ENCODE results near the gene HOXA3. TPM values are rescaled to one million over a fixed set of nuclear protein-coding genes. Genes with fewer than 3 reads are reported as not detected.

The HOXA3 gene
- not detected in 2 replicates for total RNA-seq (2014; rRNA removed; shearing (Covaris generic))
- 0.12 and 0.26 TPM in 2 replicates for polyA plus RNA-seq (2015; cell fraction: cytosol; rRNA removed)
- polyA plus RNA-seq (2015; cell fraction: nucleus; rRNA removed) = 0.39 and 0.65 TPM in 2 replicates

DNA sequence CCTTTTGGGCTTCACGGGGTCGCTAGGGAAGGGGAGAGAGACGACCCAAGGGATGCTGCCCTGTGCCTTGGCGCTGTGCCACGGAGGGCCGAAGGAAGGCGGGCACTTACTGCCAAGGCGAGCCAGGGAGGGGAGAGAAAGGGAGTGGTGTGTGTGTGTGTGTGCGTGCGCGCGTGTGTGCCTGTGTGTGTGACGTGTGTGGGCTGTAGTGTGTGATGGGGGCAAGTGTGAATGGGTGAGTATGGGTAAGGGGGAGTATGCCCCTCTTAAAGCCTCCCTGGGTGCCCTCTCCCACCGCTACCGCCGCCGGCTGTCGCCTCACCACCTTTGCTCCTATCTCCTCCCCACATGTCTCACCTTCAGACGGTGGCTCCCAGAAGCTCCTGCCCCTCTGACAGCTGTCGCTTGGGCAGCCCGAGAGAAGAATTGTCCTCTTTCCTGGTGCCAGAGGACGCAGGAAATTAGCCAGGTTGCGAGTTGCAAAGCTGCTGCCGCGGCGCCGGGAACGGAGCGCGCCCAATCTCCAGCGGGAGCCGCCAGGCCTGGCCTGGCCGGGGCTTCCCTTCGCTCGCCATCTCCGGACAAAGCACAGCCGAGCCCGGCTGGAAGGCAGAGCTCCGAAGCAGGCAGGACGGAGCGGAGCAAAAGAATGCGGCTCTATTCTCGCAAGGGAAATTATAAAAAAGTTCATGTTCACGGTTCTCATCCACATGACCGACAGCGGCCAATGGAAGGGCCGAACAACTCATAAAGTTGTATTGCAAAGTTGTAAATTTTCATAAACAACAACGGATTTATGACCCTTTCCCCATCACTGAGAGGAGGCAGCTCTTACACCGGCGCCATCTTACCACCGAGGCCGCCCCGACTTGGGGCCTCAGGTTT, at the start of gene HOXA3:
Gene HOXA3, minus strand, starts transcription at position 653 of the 885 bp plus-strand sequence. CDS start 41,943 bp downstream, outside the sequence.
- DNase-seq (ENCODE audit: low read depth) = no peak

DNA sequence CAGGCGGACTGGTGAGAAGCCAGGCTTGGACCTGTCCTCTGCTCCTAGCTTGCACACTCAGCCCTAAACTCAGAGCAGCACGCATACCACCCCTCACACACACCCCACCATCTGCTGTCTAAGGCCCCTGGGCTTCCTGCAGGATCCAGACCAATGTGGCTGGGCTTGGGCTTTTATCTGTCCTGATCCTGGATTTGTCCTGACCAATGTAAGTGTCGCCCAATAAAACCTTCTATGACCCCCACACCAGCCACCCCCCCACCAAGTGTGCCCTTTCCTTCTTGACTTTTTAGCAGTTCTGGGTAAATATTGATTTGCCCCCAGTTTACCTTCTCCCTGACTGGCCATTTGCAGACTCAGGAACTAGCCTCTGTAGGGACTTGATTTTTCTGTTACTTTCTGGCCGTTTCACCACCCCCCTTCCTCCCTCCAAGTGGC, 49.2 kb upstream of the HOXA3 start:
- DNase-seq (ENCODE audit: low read depth) = no peak

DNA sequence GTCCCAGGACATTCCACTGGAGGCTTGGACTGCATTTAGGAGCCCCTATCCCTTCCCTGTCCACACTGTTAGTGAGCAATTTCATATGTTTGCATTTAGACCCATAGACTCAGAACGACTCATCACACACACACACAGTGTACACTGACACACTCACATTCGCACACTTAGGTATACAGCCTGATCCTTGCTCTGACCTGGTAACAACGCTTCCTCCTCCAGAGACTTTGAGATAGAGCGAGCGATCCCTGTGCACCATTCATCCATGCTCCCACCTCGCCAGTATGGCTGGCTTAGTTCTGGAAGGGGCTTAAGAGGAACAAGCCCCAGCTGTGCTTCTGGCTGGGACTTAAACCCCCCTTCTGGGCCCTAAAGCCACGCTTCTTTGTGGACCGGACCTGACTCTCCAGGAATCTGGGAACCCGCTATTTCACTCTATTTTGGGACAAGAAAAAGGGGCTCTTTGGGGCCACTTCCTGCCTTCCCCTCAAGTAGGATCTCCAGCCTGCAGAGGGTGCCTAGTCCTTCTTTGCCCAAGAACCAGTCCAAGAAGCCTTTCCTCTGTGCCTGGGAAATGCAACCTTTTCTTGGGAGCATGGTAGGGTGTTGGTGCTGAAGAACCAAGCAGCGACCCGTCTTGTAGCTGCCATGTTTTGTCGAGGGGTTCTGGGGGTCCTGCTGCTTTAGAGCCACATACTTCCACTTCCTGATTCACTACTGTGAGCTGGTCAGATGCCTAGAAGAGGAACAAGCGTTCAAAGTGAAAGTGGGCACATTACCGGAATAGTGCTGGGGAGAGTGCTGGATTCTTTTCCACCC, 48.6 kb upstream of the HOXA3 start:
- no peak for DNase-seq (ENCODE audit: low read depth)

DNA sequence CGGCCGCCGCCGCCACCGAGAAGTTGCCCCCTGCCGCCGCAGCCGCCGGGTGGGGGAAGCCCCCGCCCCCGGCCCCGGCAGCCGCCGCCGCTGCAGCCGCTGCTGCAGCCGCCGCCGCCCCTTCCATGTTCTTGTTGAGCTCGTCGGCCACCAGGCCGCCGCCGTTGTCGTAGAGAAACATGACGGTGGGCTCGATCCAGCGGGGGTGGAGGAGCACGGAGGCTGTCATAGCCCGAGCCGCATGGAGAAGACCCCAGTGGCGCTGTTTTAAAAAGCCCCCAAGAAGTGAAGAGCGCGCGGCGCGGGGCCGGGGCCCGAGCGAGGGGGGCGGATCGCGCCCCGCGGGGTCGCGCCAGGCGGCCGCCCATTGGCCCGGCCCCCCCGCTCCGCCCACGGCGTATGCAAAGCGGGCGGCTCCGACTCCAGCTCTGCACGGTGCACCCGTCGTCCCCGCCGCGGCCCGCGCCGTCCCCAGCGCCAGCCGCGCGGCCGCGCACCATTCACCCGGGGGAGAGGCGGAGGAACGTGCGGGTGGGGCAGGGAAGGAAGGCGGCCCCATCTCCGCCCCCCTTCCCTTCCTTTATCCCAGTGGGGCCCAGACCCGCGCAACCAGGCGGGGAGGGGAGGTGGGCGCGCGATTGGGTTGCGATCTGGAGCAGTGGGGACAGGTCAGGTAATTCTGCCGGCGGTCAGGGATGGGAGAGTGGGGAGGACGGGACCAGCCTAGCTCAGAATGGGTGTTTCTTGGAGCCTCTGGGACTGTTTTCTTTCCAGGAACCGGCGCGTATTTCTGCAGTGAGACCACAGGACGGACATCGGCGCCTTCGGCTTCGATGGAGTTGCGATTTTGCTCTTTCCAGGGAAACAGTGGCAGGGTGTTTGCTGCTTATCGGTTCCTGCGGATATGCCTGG, 47.7 kb upstream of the HOXA3 start, which contains the start of gene HOXA13:
Gene HOXA13, minus strand, starts transcription at position 243 of the 912 bp plus-strand sequence. Its CDS starts 14 bp downstream, at position 229.
- DNase-seq (ENCODE audit: low read depth) = peak; percentile 70

DNA sequence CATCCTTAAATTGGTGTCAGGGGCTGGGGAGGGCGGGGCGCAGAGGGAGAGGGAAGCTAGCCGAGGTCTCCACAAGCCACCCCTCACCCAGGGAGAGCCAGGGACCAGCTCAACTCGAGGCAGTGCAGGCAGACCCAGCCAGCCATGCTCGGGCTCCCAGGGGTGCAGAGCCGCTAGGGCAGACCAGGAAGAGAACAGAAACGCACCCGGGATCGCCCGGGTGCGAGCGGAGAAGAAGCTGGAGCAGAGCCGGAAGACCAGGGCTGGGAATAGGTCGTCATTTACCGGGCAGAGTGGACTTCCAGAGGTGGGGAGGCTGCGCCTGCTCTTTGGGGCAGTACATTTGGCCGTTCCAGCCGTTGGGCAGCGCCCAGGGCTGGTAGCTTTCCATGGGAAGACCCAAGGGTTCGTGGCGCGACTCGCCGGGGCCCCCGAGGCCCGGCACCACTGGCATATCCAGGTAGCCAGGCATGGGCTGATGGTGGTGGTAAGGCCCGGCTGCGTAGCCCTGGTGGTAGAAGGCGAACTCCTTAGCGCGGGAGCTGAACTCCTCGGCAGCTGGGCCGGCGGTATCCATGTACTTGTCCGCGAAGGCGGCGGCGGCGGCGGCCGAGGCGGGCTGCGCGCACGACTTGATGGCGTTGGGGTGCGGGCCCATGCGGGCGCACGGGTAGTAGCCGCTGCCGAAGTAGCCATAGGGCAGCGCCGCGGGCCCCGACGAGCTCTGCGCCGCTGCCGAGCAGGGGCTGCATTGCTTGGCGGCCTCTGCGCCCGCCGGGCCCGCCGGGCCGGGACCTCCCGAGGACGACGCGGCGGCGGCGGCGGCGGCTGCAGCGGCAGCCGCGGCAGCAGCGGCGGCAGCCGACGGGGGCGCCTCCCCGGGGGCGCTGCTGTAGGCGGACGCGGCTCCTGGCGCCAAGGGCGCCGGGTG, 46.8 kb upstream of the HOXA3 start:
- DNase-seq (ENCODE audit: low read depth) = peak; percentile 43

DNA sequence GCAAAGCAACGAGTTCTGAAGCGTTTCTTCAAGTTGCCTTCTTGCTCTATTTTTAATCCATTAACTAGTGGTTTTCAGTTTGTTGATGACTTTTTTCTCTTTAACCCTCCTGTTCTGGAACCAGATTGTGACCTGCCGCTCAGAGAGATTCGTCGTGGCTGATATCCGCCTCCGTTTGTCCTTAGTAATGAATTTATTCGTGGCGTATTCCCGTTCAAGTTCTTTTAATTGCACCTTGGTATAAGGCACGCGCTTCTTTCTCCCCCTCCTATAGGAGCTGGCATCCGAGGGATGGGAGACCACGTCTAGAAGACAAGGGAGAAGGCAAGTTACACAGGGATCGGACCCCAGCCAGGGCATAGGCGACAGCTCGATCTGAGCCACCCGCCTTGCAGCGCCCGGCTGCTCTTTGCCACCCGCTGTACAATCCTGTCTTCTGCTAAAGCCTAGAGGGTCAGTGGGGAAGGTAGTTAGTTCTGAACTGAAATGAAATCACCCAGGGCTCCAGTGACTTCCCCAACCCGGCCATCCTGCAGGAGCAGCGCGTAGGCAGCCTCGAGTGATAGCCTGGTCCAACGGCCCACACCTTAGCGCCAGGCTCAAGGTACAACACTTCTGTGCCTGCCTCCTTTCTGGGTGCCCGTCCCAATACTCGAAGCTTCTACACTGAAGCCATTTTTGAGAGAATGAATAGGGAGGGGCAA, 45.9 kb upstream of the HOXA3 start:
- no peak for DNase-seq (ENCODE audit: low read depth)

DNA sequence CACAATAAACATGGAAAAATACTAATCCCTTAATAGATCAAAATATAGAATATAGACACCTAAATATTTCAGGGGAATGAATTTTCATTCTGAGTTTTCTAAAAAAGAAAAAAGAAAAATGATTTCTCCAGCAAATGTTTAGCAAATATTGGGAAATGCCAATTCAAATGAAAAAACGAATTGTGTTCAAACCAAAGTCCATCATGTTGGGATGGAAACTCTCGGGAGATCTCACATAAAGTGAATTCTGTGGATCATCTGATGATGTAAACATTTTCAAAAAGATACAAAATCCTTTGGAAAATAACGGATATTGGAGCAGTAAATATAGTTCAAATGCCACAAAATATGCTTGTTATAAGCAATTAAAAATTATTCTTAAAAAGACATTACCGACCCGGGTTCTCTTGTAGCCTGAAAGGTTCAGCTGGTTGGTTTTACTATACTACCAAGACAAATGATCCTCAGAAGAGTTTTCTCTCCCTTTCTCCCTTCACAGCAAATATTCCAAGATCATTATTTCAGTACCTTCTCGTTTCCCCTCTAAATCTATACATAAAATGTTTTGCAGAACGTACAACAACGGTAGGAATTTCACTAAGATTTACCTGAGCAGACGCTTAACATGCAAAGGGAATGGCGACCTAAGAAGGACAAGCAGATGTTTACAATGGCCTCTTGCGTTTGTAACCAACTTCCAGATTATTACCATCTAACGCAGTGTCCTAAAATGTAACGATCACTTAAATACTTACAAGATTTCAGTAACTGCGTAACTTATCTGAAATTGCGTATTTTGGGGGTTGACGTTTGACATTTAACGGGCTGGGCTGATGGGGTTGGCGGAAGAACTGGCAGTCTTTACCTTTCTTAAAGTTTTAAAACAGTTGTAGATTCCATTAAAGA, 45.0 kb upstream of the HOXA3 start:
- DNase-seq (ENCODE audit: low read depth) = no peak

DNA sequence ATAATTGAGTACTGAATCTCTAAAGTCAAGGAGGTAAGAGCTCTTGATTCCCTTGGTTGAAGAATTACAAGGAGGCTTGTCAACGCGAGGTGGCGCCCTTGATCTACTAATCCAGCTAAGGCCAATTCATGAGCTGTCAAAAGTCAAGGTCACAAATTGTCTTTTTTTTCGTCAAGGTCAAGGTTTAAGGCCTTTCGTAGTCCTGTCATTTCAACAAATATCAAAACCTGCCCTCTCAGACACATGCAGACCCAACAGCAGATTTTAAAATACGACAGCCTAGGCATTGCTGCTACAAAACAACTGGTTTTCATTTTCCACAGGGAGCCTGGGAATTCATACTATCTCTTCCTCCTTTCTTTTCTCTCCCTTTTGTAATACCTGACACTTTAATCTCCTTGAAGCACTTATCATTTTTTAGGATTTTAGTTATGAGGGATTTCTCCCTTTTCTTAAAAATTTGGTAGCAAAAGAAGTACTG, 43.9 kb upstream of the HOXA3 start:
- DNase-seq (ENCODE audit: low read depth) = peak; percentile 46

DNA sequence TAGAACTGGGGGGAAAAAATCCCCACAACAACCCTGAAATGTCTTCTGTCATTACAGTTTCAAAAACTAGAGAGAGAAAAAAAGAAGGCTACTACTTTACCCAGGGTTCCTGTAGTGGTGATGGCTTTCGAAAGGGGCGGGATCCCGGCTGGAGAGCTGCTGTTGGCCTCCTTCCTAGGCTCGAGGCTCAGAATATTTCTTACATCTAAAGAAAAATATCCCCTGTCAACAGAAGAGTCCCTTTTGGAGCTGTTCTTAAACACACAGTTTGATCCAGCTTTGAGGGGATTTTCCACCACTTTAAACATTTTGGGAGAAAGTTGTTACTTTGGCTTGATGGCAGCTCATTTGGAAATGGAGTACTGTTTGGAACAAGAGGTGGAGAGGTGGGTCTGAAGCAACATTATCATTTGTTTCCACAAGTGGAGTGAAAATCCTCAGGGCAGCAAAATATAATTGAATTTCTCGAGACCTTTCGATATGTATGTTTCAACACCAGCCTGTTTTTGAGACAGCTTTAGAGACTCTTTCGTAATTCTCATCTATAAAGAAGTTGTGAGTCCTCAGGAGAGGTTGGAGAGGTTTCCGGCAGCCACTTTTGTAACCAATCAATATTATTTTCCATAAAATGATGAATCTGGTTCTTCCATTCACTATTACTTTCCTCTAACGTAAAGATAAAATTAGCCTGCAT, 42.5 kb upstream of the HOXA3 start:
- DNase-seq (ENCODE audit: low read depth) = no peak

DNA sequence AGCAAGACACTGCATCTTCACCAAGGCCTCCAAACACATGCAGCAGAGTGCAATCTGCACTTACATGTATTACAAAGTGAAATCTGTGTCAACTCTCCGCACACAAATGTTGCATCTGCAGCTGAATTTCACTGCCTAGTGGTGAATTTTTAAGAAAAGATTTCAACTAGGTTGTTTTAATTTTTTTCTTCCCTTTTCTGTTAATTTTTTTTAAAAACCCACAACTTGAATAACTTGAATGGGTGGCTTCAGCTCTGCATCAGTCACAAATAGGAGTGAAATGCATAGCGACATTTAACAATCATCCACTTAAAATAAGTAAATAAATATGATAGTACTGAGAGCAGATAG, 41.6 kb upstream of the HOXA3 start:
- DNase-seq (ENCODE audit: low read depth) = no peak

DNA sequence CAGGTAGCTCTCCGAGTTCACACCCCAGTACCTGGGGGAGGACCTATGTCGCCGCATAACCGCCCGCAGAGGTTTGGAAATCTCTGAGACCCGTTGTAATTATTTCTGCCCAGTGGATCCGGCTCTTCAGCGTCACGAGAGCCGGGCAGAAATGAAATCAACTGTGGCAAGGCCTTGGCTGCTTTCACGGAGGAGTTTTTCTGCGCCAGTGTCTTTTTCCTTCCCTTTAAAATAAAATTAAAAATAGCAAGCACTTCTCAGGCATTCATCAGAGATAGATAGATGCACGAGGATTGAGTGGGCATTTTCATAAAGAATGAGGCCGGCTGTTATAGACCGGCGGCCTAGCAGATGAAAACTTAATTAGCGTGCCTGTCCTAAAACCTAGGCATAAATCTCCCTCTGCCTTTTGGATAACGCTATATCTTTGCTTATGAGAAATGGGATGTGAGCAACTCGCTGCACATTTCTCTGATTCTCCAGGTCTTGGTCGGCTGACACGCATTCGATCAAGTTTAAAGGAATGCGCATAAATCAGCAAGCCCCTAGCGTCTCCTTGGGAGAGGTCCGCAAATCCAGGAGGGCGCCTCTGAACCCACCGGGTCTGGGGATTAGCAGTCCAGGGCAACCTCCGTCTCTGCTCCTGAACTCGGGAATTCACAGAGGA, 41.1 kb upstream of the HOXA3 start:
- no peak for DNase-seq (ENCODE audit: low read depth)

DNA sequence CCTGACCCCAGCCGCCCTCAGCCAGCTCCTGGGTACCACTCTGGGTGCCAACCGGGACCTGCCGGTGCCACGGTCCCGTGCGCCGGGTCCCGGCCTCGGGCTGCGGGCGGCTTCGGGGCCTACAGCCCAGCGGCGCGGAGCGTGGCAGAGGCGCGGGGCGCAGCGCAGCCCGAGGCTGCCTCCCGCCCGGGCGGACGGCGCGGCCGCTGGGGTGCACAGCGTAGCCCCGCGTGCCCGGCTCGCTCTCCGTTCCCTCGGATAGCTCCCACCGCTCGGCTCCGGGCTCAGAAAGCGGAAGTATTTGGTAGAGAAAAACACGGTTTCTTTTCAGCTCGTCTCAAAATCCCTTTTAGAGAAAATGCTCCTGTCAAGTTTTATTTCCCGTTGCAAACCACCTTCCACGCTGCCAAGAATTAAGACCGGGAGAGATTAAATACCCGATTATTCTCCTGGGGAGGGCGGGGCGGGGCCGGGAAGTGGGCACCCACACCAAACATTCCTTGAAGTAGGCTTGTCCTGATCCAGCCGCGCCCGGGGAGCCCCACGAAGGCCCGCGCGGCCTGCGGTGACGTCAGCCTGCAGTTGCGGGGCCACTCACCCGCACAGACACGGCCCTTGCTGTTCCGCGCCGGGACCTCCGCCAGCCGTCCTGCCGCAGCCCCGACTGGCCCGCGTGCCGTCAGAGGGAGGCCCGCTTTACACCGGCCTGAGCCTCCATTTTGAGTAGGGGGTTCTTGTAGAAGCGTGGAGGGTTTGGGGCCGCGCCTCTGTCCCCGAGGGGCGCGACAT, 40.4 kb upstream of the HOXA3 start:
- DNase-seq (ENCODE audit: low read depth) = no peak

DNA sequence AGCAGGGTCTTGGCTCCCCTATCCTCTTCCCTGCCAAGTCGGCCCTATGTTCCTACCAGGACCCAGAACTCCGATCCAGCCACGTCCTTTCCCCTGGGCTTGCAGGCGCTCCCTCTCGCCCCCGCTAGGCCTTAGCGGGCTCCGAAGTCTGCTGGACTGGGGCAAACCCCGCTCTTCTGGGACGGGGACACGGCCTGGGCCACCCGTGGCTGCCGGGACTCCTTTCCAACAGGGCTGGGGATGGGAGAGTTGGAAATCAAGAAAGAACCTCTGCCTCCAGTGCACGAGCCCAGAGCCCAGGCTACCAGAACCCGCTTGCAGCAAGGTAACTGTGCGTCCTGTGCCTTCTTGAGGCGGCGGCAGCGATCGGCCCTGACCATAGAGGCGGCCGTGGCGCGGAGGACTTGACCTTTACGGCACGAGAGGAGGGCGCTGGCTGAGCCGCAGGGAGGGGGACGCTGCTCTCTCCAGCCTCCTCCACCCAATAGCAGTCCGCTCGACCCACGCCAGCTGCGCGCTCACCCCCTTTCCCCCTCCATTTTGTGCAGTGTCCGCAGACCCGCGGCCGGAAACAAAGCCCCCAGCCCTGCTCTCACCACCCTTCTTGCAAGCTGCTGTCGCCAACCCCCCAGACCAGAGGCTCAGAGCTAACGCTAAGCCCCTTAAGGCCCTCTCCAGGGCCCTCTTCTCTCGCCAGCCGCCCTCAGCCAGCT, 39.6 kb upstream of the HOXA3 start:
- no peak for DNase-seq (ENCODE audit: low read depth)

DNA sequence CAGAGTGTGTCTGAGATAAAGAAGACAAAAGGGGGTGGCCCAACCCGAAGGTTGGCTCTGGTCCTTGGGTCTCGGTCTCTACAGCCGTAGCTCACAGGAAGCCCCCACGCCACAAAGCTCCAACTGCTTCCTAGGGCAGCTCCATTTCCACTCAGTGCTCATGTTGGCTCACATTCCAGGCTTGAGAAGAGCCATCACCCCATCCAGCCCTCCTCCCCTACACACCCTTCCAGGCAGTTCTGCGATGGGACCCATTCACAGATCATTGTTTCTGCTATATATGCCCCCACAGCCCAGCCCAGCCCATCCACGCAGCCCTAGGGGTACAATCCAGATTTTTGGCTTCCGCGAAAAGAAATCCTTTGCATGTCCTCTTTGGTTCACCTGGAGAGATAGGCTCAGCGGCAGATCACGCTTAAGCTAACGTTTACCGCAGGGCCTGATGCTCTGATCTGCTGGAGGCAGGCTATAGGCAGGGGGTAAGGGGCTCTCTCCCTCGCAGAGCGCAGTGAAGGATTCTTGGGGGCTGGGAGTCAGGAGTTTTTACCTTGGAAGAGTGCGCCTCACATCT, 38.9 kb upstream of the HOXA3 start:
- DNase-seq (ENCODE audit: low read depth) = no peak

Measured in HT1080 (cell line).